ENCODE results near the gene RSAD1.

The RSAD1 gene

GRCh38 chr17:50439008-50439407 lies 39.7 kb upstream of the RSAD1 start:
- peaks cover 0 to 23% (median 4%) of the 10 kb centered on the region in 4 donors for H3K4me1 ChIP-seq
- no peaks in the 10 kb centered on the region for H3K36me3 ChIP-seq
- H3K9me3 ChIP-seq = no peaks in the 10 kb centered on the region
- H3K27me3 ChIP-seq = no peaks in the 10 kb centered on the region
- H3K27ac ChIP-seq = no peak overlapping the region
- intact Hi-C loops (cut with DNase I; ENCODE audit: low total_unique reads) = no loop called here
- no peak overlapping the region for H3K4me3 ChIP-seq
- TF ChIP-seq CTCF (IDR thresholded peaks at IDR 0.05) = no peak
- no peak for DNase-seq

GRCh38 chr17:50440172-50440837 lies 38.4 kb upstream of the RSAD1 start:
- H3K36me3 ChIP-seq = no peaks in the 10 kb centered on the region
- no peak overlapping the region for H3K4me3 ChIP-seq
- intact Hi-C loops (cut with DNase I; ENCODE audit: low total_unique reads) = no loop called here
- H3K9me3 ChIP-seq = no peaks in the 10 kb centered on the region
- TF ChIP-seq CTCF (IDR thresholded peaks at IDR 0.05) = no peak
- H3K27me3 ChIP-seq = no peaks in the 10 kb centered on the region
- no peak for DNase-seq
- peaks cover 0 to 23% (median 4%) of the 10 kb centered on the region in 4 donors for H3K4me1 ChIP-seq
- no peak overlapping the region for H3K27ac ChIP-seq

- TF ChIP-seq CTCF (IDR thresholded peaks at IDR 0.05) = no peak
- H3K36me3 ChIP-seq = no peaks in the 10 kb centered on the region
- no peak for DNase-seq
- H3K4me3 ChIP-seq = no peak overlapping the region
- H3K27me3 ChIP-seq = no peaks in the 10 kb centered on the region
- no peaks in the 10 kb centered on the region for H3K9me3 ChIP-seq
- H3K4me1 ChIP-seq = peaks cover 0 to 23% (median 4%) of the 10 kb centered on the region in 4 donors
- no peak overlapping the region for H3K27ac ChIP-seq
- intact Hi-C loops (cut with DNase I; ENCODE audit: low total_unique reads) = no loop called here
Observed at GRCh38 chr17:50440838-50441829, 37.5 kb upstream of the RSAD1 start.

GRCh38 chr17:50443505-50443974 lies 35.1 kb upstream of the RSAD1 start:
- no peak overlapping the region for H3K27ac ChIP-seq
- peaks cover 0 to 23% (median 4%) of the 10 kb centered on the region in 4 donors for H3K4me1 ChIP-seq
- DNase-seq = no peak

More at GRCh38 chr17:50443505-50443974, 35.1 kb upstream of the RSAD1 start:
- Histone ChIP-seq H3K27me3 (no peaks in the 10 kb centered on the region), H3K36me3 (no peaks in the 10 kb centered on the region), H3K4me3 (no peak overlapping the region), H3K9me3 (no peaks in the 10 kb centered on the region)
- TF ChIP-seq CTCF (IDR thresholded peaks at IDR 0.05) = no peak
- intact Hi-C loops (cut with DNase I; ENCODE audit: low total_unique reads) = no loop called here

All from tibial artery (tissue), 4 donors.